Breast epithelium (tissue), 4 donors: ENCODE results near the gene TTC7B. TPM values are rescaled to one million over a fixed set of nuclear protein-coding genes. Genes with fewer than 3 reads are reported as not detected.

Experiments
- DNase-seq, 2 donors: peaks; one replicate each; pipeline ENCODE4 v3.0.0-alpha.2; 2019; ENCODE audit warnings: low spot score in 2 of 2
- H3K27ac ChIP-seq, 2 donors: fragments of 200-600 bp; sonication (generic) in 1 of 2; one replicate each; pipeline ENCODE4 v1.5.1; 2016 to 2019; ENCODE audit warnings: mild to moderate bottlenecking in 1 of 2
- H3K27me3 ChIP-seq, 2 donors: fragments of 200-600 bp; sonication (generic) in 1 of 2; one replicate each; pipeline versions ENCODE4 v1.5.1 to v1.6.0; 2017 to 2019; ENCODE audit warnings: control low read depth in 1 of 2, mild to moderate bottlenecking in 1 of 2
- H3K36me3 ChIP-seq: fragments of 200-600 bp; one replicate; pipeline ENCODE4 v1.5.1; 2019
- H3K4me1 ChIP-seq, 2 donors: fragments of 200-600 bp; sonication (generic); one replicate each; pipeline ENCODE4 v1.5.1; 2016 to 2019; ENCODE audit warnings: control low read depth in 1 of 2
- H3K4me3 ChIP-seq, 3 donors: fragments of 200-600 bp; sonication (generic); 1 replicate in 2 of 3; 2 replicates in 1 of 3; pipeline ENCODE4 v1.5.1; 2016 to 2019; ENCODE audit warnings: mild to moderate bottlenecking in 3 of 3, moderate library complexity in 2 of 3
- H3K9me3 ChIP-seq, 2 donors: fragments of 200-600 bp; sonication (generic) in 1 of 2; one replicate each; pipeline ENCODE4 v1.5.1; 2016 to 2019; ENCODE audit warnings: control low read depth in 1 of 2
- POLR2A ChIP-seq: fragments of 450-650 bp; IDR thresholded peaks from one replicate; pipeline ENCODE4 v1.6.1; 2016; ENCODE audit warnings: antibody characterized with exemption, mild to moderate bottlenecking, moderate library complexity
- POLR2AphosphoS5 ChIP-seq, 3 donors: sonication (generic); formaldehyde crosslinking; IDR thresholded peaks; one replicate each; pipeline ENCODE4 v1.6.1; 2017; ENCODE audit warnings: antibody characterized with exemption in 3 of 3
- intact Hi-C: fragments of 100-400 bp; cut with DNase I; formaldehyde crosslinking; loops from one replicate; pipeline ENCODE4 v1.15.1; 2023; ENCODE audit warnings: low total_unique reads
- total RNA-seq, 3 donors: library from RNA; depleted of rRNA; stranded (reverse); fragments of >200 nt; gene quantifications; one replicate each; pipeline ENCODE4 v1.1.0, GENCODE V29; 2016
- TF ChIP-seq, protein P1 (sequence below), 3 donors: fragments of 450-650 bp; IDR thresholded peaks; one replicate each; pipeline ENCODE4 v1.5.1; 2016 to 2017; ENCODE audit warnings: antibody characterized with exemption in 3 of 3, mild to moderate bottlenecking in 3 of 3, moderate library complexity in 3 of 3

Gene TTC7B
- total RNA-seq, 3 donors from 2014 or later, result 14.0 to 29.1 (median 22.0) TPM

DNA sequence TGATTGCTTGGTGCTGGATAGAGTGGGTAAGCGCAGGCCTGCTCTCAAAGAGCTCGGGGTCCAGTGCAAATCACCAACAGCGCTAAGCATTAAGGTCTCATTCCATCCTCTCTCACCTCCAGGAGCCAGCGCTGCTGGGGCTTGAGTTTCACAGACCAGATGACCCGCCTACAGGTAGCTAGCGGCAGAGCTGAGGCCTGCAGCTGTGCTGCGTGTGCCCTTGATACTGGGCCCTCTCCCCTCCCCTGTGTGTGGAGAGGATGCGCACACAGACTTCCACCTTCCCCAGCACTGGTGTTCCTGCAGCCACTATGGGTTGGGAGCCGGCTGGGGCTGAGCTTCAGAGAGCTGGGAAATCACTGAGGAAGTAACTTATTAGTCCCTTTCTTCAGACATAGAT is 269.5 kb downstream of the TTC7B start:
- DNase-seq, result no peak

DNA sequence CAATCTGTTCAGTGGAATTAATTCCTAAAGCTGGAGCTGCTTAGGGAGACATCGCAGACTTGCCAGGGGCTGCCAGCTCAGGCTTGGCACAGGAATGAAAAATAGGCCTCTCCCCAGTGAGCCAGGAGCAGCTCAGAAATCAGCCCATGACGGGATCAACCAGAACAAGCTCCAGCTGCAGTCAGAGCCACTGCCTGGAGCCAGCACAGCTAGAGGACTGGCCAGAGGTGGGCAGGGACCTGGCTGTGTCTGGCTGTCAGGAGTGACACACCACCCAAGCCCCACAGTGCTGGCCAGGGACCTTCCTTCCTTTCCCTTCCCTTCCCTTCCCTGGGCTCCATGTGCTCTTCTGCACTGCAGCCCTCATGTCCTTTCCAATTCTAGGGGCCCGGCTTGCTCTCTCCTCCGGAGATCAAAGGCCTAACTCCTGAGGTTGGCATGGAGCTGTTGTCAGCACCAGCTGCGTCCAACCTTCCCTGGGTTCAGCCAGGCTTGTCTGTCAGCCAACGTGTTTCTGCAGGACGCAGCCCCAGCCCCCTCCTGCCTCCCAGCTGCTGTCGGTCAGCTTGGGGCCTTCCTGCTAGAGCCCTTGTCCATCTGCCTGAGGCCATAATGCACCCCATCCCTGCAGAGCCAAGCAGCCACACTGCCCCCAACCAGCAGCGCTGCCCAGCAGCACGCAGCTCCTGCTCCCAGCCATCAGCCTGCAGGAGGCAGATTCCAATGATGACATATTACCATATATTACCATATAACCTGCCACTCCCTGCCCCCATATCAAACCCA is 270.1 kb downstream of the TTC7B start:
- Histone ChIP-seq H3K4me1 (no peaks in the 10 kb centered on the region), H3K27ac (peak overlapping the region in 1 of 2 donors; percentile 29), H3K27me3 (no peaks in the 10 kb centered on the region), H3K36me3 (no peaks in the 10 kb centered on the region), H3K4me3 (no peak overlapping the region), H3K9me3 (no peaks in the 10 kb centered on the region)
- TF ChIP-seq, protein P1, sequence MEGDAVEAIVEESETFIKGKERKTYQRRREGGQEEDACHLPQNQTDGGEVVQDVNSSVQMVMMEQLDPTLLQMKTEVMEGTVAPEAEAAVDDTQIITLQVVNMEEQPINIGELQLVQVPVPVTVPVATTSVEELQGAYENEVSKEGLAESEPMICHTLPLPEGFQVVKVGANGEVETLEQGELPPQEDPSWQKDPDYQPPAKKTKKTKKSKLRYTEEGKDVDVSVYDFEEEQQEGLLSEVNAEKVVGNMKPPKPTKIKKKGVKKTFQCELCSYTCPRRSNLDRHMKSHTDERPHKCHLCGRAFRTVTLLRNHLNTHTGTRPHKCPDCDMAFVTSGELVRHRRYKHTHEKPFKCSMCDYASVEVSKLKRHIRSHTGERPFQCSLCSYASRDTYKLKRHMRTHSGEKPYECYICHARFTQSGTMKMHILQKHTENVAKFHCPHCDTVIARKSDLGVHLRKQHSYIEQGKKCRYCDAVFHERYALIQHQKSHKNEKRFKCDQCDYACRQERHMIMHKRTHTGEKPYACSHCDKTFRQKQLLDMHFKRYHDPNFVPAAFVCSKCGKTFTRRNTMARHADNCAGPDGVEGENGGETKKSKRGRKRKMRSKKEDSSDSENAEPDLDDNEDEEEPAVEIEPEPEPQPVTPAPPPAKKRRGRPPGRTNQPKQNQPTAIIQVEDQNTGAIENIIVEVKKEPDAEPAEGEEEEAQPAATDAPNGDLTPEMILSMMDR (IDR thresholded peaks at IDR 0.05), result no peak
- no peak for TF ChIP-seq POLR2AphosphoS5 (IDR thresholded peaks at IDR 0.05)
- no peak for TF ChIP-seq POLR2A
- intact Hi-C loops, result no loop called here
- no peak for DNase-seq

More for the DNA sequence above, 269.5 kb downstream of the TTC7B start:
- Histone ChIP-seq H3K9me3 (no peaks in the 10 kb centered on the region), H3K27ac (no peak overlapping the region), H3K4me3 (no peak overlapping the region), H3K27me3 (no peaks in the 10 kb centered on the region), H3K4me1 (no peaks in the 10 kb centered on the region), H3K36me3 (no peaks in the 10 kb centered on the region)
- intact Hi-C loops, result no loop called here
- TF ChIP-seq, protein P1 (IDR thresholded peaks at IDR 0.05), result no peak
- TF ChIP-seq POLR2A, result no peak
- no peak for TF ChIP-seq POLR2AphosphoS5 (IDR thresholded peaks at IDR 0.05)

DNA sequence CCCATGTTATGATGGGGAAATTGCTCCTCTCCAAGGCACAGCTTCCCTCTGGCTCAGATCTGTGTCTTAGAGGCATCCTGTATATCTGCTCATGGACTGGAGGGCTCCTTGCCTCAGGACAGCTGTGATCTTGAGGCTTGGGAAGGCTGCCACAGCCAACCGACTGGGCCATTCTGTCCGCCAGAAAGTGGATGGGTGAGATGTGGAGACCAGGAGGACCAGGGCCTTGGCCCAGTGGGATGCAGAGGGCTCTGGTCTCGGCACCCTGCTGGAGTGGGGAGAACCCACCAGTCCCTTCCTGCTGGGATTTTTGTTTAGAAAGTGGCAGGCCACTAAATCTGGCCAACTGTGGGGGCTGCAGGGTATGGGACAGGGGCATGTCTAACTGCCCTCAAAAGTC is 270.8 kb downstream of the TTC7B start:
- no peak for DNase-seq
- Histone ChIP-seq H3K4me3 (no peak overlapping the region), H3K27me3 (no peaks in the 10 kb centered on the region), H3K4me1 (no peaks in the 10 kb centered on the region), H3K36me3 (no peaks in the 10 kb centered on the region), H3K27ac (peak overlapping the region in 1 of 2 donors; percentile 29), H3K9me3 (no peaks in the 10 kb centered on the region)
- TF ChIP-seq POLR2AphosphoS5 (IDR thresholded peaks at IDR 0.05) (no peak), POLR2A (no peak)
- TF ChIP-seq, protein P1 (IDR thresholded peaks at IDR 0.05), result no peak
- intact Hi-C loops, result no loop called here

DNA sequence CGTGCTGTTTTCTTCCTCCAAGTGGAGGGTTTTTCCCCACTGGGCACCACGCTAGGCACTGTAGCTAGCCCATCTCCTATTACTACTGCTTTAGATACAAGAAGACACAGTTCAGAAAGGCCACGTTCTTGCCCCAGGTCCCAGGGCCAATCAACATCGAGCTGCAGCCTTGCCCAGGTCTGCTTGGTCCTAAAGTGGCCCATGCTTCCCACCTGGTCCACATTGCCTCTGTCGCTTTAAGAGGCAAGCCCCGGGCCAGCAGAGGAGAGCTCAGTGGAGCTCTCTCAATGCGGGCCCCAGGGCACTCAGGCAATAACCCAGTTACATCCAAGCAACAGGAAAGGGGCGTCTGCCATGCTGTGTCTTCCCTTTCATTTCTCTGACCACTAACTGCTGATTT is 271.3 kb downstream of the TTC7B start:
- H3K4me1 ChIP-seq, result no peaks in the 10 kb centered on the region
- H3K4me3 ChIP-seq, result no peak overlapping the region
- no peak for TF ChIP-seq POLR2AphosphoS5 (IDR thresholded peaks at IDR 0.05)
- TF ChIP-seq, protein P1 (IDR thresholded peaks at IDR 0.05), result no peak
- no peak for TF ChIP-seq POLR2A
- no peaks in the 10 kb centered on the region for H3K27me3 ChIP-seq
- H3K27ac ChIP-seq, result no peak overlapping the region
- no peak for DNase-seq
- intact Hi-C loops, result loop anchor here (5.0 kb wide), 1 partner anchor 647 kb away; no protein-coding TSS in a partner anchor
- no peaks in the 10 kb centered on the region for H3K36me3 ChIP-seq
- H3K9me3 ChIP-seq, result no peaks in the 10 kb centered on the region

DNA sequence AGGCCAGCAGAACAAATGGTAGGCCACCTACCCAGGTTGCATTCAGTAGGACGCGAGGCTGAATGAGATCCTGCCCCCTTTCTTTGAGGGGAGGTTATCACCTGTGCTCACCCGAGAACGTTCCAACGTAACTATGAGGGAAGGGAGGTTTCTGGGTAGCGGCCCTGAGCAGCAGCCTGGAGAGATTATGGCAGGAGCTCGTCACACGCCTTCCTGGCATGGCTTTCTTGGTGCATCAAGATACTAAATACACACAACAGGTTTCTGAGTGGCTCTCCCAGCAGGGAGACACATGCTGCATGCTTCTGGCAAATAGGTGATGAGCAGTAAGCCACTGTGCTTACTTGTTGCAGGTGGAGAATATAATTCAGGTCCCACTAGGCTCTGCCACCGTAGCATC is 271.7 kb downstream of the TTC7B start:
- Histone ChIP-seq H3K27ac (no peak overlapping the region), H3K36me3 (no peaks in the 10 kb centered on the region), H3K4me1 (no peaks in the 10 kb centered on the region), H3K9me3 (no peaks in the 10 kb centered on the region), H3K27me3 (no peaks in the 10 kb centered on the region), H3K4me3 (no peak overlapping the region)
- no peak for TF ChIP-seq POLR2AphosphoS5 (IDR thresholded peaks at IDR 0.05)
- TF ChIP-seq, protein P1 (IDR thresholded peaks at IDR 0.05), result no peak
- no peak for DNase-seq
- intact Hi-C loops, result loop anchor here (5.0 kb wide), 1 partner anchor 648 kb away; no protein-coding TSS in a partner anchor
